ENCODE results near the gene ICA1L.

The ICA1L gene

GRCh38 chr2:202752071-202752470, 119.5 kb downstream of the ICA1L start:
- TF ChIP-seq CTCF (IDR thresholded peaks at IDR 0.05) = no peak

GRCh38 chr2:202750763-202751427, 120.7 kb downstream of the ICA1L start:
- no peak for TF ChIP-seq CTCF (IDR thresholded peaks at IDR 0.05)

GRCh38 chr2:202749477-202749876, 122.1 kb downstream of the ICA1L start:
- no peak for TF ChIP-seq CTCF (IDR thresholded peaks at IDR 0.05)

- TF ChIP-seq CTCF (IDR thresholded peaks at IDR 0.05) = no peak
Observed at GRCh38 chr2:202743613-202744012, 128.0 kb downstream of the ICA1L start.

GRCh38 chr2:202736826-202737225, 134.7 kb downstream of the ICA1L start:
- no peak for TF ChIP-seq CTCF (IDR thresholded peaks at IDR 0.05)

- no peak for TF ChIP-seq CTCF (IDR thresholded peaks at IDR 0.05)
Observed at GRCh38 chr2:202726070-202726469, 145.5 kb downstream of the ICA1L start.

GRCh38 chr2:202723746-202724145, 147.8 kb downstream of the ICA1L start:
- no peak for TF ChIP-seq CTCF (IDR thresholded peaks at IDR 0.05)
